ENCODE results near the gene SEC61A2.

GRCh38 chr10:12121673-12122072 is 7.8 kb upstream of the SEC61A2 start:
- TF ChIP-seq CTCF (IDR thresholded peaks at IDR 0.05) (no peak), POLR2A (IDR thresholded peaks at IDR 0.05) (no peak)

Data from uterus (tissue), 2 donors.